ENCODE measurements around the gene CNOT11.

GRCh38 chr2:101282980-101283379 is 30.3 kb downstream of the CNOT11 start:
- TF ChIP-seq CTCF (IDR thresholded peaks at IDR 0.05) (no peak), EZH2 (IDR thresholded peaks at IDR 0.05; ENCODE audit: borderline replicate concordance, insufficient read depth, low read depth, low read length, poor library complexity, severe bottlenecking) (no peak)
